Measurements from ENCODE around the gene WHRN. TPM values are rescaled to one million over a fixed set of nuclear protein-coding genes. Genes with fewer than 3 reads are reported as not detected.

The WHRN gene
- total RNA-seq, 1 donor from 2014 or later = 1.1 TPM

- Mint-ChIP-seq H3K4me1 (peaks cover 7% of the 10 kb centered on the region), H3K36me3 (no peaks in the 10 kb centered on the region), H3K4me3 (no peak overlapping the region), H3K27ac (no peak overlapping the region), H3K27me3 (ENCODE audit: insufficient read depth, low read depth) (peaks cover 6% of the 10 kb centered on the region), H3K9me3 (no peaks in the 10 kb centered on the region)
- H3K79me2 ChIP-seq (ENCODE audit: low read depth) = no peaks in the 10 kb centered on the region
- no peak for DNase-seq (ENCODE audit: low spot score)
- no peaks in the 10 kb centered on the region for H3F3A ChIP-seq (ENCODE audit: low read depth)
- H3K9ac ChIP-seq = no peak overlapping the region
- H3K4me3 ChIP-seq = no peak overlapping the region
- no peak for TF ChIP-seq EZH2phosphoT487 (IDR thresholded peaks at IDR 0.05)
- no peak for TF ChIP-seq EZH2 (IDR thresholded peaks at IDR 0.05)
- TF ChIP-seq CTCF (IDR thresholded peaks at IDR 0.05) = no peak
- H3K36me3 ChIP-seq = no peaks in the 10 kb centered on the region
- H3K27ac ChIP-seq = no peak overlapping the region
- no peak overlapping the region for H3K4me2 ChIP-seq
- H2AFZ ChIP-seq (replicated peaks) = peak overlapping the region; percentile 32
- H3K9me3 ChIP-seq (ENCODE audit: low read depth) = no peaks in the 10 kb centered on the region
- H3K27me3 ChIP-seq = peaks cover 3% of the 10 kb centered on the region
- H3K4me1 ChIP-seq = peaks cover 6% of the 10 kb centered on the region
- H4K20me1 ChIP-seq (ENCODE audit: low read depth) = no peaks in the 10 kb centered on the region
Observed at GRCh38 chr9:114521846-114522245, 16.6 kb upstream of the WHRN start.

GRCh38 chr9:114518599-114519022 lies 13.3 kb upstream of the WHRN start:
- no peak for DNase-seq (ENCODE audit: low spot score)
- H3K9me3 Mint-ChIP-seq = no peaks in the 10 kb centered on the region

GRCh38 chr9:114518120-114518519 lies 12.8 kb upstream of the WHRN start:
- Mint-ChIP-seq H3K36me3 (no peaks in the 10 kb centered on the region), H3K9me3 (no peaks in the 10 kb centered on the region), H3K27me3 (ENCODE audit: insufficient read depth, low read depth) (peaks cover 3% of the 10 kb centered on the region), H3K27ac (no peak overlapping the region), H3K4me3 (no peak overlapping the region), H3K4me1 (peaks cover 12% of the 10 kb centered on the region)
- Histone ChIP-seq H3K27ac (no peak overlapping the region), H3K4me1 (peaks cover 6% of the 10 kb centered on the region), H3K9me3 (ENCODE audit: low read depth) (no peaks in the 10 kb centered on the region), H3K27me3 (no peaks in the 10 kb centered on the region), H3K4me2 (no peak overlapping the region), H3K36me3 (no peaks in the 10 kb centered on the region), H3K4me3 (no peak overlapping the region), H2AFZ (replicated peaks) (no peak overlapping the region), H3K9ac (no peak overlapping the region), H3K79me2 (ENCODE audit: low read depth) (no peaks in the 10 kb centered on the region), H4K20me1 (ENCODE audit: low read depth) (no peaks in the 10 kb centered on the region), H3F3A (ENCODE audit: low read depth) (no peaks in the 10 kb centered on the region)
- DNase-seq (ENCODE audit: low spot score) = no peak
- TF ChIP-seq EZH2 (IDR thresholded peaks at IDR 0.05) (no peak), CTCF (IDR thresholded peaks at IDR 0.05) (no peak), EZH2phosphoT487 (IDR thresholded peaks at IDR 0.05) (no peak)

More at GRCh38 chr9:114518599-114519022, 13.3 kb upstream of the WHRN start:
- H3K4me2 ChIP-seq = no peak overlapping the region
- H4K20me1 ChIP-seq (ENCODE audit: low read depth) = no peaks in the 10 kb centered on the region
- H3K27ac Mint-ChIP-seq = no peak overlapping the region
- H2AFZ ChIP-seq (replicated peaks) = no peak overlapping the region
- H3K36me3 ChIP-seq = no peaks in the 10 kb centered on the region
- no peak overlapping the region for H3K4me3 Mint-ChIP-seq
- H3K27me3 ChIP-seq = no peaks in the 10 kb centered on the region
- H3K36me3 Mint-ChIP-seq = no peaks in the 10 kb centered on the region
- H3K27me3 Mint-ChIP-seq (ENCODE audit: insufficient read depth, low read depth) = peaks cover 3% of the 10 kb centered on the region
- TF ChIP-seq CTCF (IDR thresholded peaks at IDR 0.05) (no peak), EZH2phosphoT487 (IDR thresholded peaks at IDR 0.05) (no peak), EZH2 (IDR thresholded peaks at IDR 0.05) (no peak)
- H3F3A ChIP-seq (ENCODE audit: low read depth) = no peaks in the 10 kb centered on the region
- H3K4me1 Mint-ChIP-seq = peaks cover 12% of the 10 kb centered on the region
- H3K4me3 ChIP-seq = no peak overlapping the region
- peaks cover 6% of the 10 kb centered on the region for H3K4me1 ChIP-seq
- no peaks in the 10 kb centered on the region for H3K9me3 ChIP-seq (ENCODE audit: low read depth)
- no peaks in the 10 kb centered on the region for H3K79me2 ChIP-seq (ENCODE audit: low read depth)
- H3K27ac ChIP-seq = no peak overlapping the region
- H3K9ac ChIP-seq = no peak overlapping the region
